ENCODE measurements around the gene TMEM86A. TPM values are rescaled to one million over a fixed set of nuclear protein-coding genes. Genes with fewer than 3 reads are reported as not detected.

TMEM86A gene
- total and polyA plus RNA-seq, 2 of the 4 experiments (the other 2 are of a cell fraction) = 0.31 to 0.36 TPM

DNA sequence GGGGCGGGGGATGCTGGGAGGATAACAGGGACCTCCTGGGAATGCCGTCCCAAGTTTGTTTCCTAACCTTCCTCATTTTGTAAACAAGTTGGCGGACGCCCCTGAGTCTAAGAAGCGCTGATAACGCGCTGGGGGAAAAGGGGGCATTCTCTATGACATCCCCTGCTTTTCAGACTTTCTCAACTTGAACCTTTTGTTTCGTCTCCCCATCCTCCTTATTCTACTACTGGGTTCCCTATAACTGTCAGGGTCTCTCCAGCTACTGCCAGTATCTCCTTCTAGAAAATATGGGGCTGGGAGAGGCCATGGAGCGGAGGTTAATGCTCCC, 654 bp downstream of the TMEM86A start:
- in situ Hi-C loops (cut with MboI; ENCODE audit: low sequenced_read_pairs) = no loop called here
- BruUV-seq (replicated peaks) = no TSS peak

More for the DNA sequence above, 654 bp downstream of the TMEM86A start:
- Histone ChIP-seq H3K9me1 (ENCODE audit: insufficient read depth, low read length) (peaks cover 3% of the 10 kb centered on the region; the same call in 1 of the 2 replicates), H3K9ac (ENCODE audit: low read depth, low read length) (no peak overlapping the region), H2AK9ac (replicated peaks; ENCODE audit: low read depth, low read length, poor library complexity) (no peak overlapping the region), H3K27me3 (ENCODE audit: control insufficient read depth, insufficient read depth, low read length) (peaks cover 9% of the 10 kb centered on the region; the same call in 1 of the 2 replicates), H3K18ac (ENCODE audit: low read depth, low read length) (no peak overlapping the region), H2BK5ac (ENCODE audit: low read depth, low read length, poor library complexity, severe bottlenecking) (no peak overlapping the region), H3K36me3 (ENCODE audit: control insufficient read depth, insufficient read depth, low read length) (no peaks in the 10 kb centered on the region), H3K4me3 (ENCODE audit: insufficient read depth, low read depth, low read length) (peak overlapping the region; percentile 86), H4K5ac (ENCODE audit: low read depth, low read length) (no peak overlapping the region), H3K27ac (ENCODE audit: insufficient read depth, low read length) (no peak overlapping the region), H4K8ac (ENCODE audit: low read depth in 2 of 2, low read length in 2 of 2) (no peak overlapping the region), H2BK15ac (ENCODE audit: low read depth, low read length) (no peak overlapping the region), H3K4me1 (ENCODE audit: control insufficient read depth, insufficient read depth, low read length) (peaks cover 3% of the 10 kb centered on the region), H3K56ac (ENCODE audit: extremely low read depth, insufficient read depth, low read length) (no peak overlapping the region), H3K14ac (replicated peaks; ENCODE audit: low read depth, low read length) (no peak overlapping the region), H3K4ac (ENCODE audit: low read depth, low read length) (no peak overlapping the region), H4K20me1 (ENCODE audit: insufficient read depth, low read length) (no peaks in the 10 kb centered on the region), H3K9me3 (ENCODE audit: control insufficient read depth, insufficient read depth, low read length) (no peaks in the 10 kb centered on the region), H3K23ac (ENCODE audit: low read depth, low read length) (no peak overlapping the region), H3K79me1 (ENCODE audit: low read depth in 1 of 2, low read length in 2 of 2) (no peaks in the 10 kb centered on the region), H2BK120ac (ENCODE audit: low read depth, low read length) (no peak overlapping the region), H2AK5ac (ENCODE audit: low read depth, low read length) (no peak overlapping the region), H3K4me2 (ENCODE audit: low read depth, low read length) (peak overlapping the region; percentile 82), H2BK20ac (ENCODE audit: low read depth, low read length) (no peak overlapping the region), H2AFZ (replicated peaks; ENCODE audit: low read length, poor library complexity) (peak overlapping the region; percentile 96), H4K91ac (ENCODE audit: insufficient read depth, low read depth, low read length) (no peak overlapping the region)
- ChIA-PET POLR2A (ENCODE audit: unreplicated experiment) (no interaction called here), CTCF (no interaction called here)
- WGBS, 2 experiments (ENCODE audit: extremely low coverage in 2 of 2, insufficient read length in 1 of 2) = no CpG with 5 or more reads among the region's 9 CpGs
- dilution Hi-C loops (cut with HindIII; ENCODE audit: low sequenced_read_pairs, unreplicated experiment) = no loop called here
- TF ChIP-seq FOS (IDR thresholded peaks at IDR 0.05; ENCODE audit: low read depth, low read length) = no peak
- TF ChIP-seq RFX5 (IDR thresholded peaks at IDR 0.05; ENCODE audit: low read depth, low read length) = no peak
- TF ChIP-seq RCOR1 (IDR thresholded peaks at IDR 0.05; ENCODE audit: insufficient replicate concordance, low read length) = no peak
- TF ChIP-seq CEBPB (IDR thresholded peaks at IDR 0.05; ENCODE audit: low read depth, low read length) = no peak
- TF ChIP-seq CHD1 (IDR thresholded peaks at IDR 0.05; ENCODE audit: low read depth, low read length) = no peak
- no peak for TF ChIP-seq BHLHE40 (IDR thresholded peaks at IDR 0.05; ENCODE audit: low read depth, low read length)
- no peak for TF ChIP-seq MAZ (IDR thresholded peaks at IDR 0.05; ENCODE audit: borderline replicate concordance, low read depth, low read length)
- TF ChIP-seq, protein P1, sequence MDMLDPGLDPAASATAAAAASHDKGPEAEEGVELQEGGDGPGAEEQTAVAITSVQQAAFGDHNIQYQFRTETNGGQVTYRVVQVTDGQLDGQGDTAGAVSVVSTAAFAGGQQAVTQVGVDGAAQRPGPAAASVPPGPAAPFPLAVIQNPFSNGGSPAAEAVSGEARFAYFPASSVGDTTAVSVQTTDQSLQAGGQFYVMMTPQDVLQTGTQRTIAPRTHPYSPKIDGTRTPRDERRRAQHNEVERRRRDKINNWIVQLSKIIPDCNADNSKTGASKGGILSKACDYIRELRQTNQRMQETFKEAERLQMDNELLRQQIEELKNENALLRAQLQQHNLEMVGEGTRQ (IDR thresholded peaks at IDR 0.05; ENCODE audit: low read depth, low read length) = no peak
- no peak for TF ChIP-seq MXI1 (IDR thresholded peaks at IDR 0.05; ENCODE audit: borderline replicate concordance, low read depth, low read length)
- TF ChIP-seq, protein P2, sequence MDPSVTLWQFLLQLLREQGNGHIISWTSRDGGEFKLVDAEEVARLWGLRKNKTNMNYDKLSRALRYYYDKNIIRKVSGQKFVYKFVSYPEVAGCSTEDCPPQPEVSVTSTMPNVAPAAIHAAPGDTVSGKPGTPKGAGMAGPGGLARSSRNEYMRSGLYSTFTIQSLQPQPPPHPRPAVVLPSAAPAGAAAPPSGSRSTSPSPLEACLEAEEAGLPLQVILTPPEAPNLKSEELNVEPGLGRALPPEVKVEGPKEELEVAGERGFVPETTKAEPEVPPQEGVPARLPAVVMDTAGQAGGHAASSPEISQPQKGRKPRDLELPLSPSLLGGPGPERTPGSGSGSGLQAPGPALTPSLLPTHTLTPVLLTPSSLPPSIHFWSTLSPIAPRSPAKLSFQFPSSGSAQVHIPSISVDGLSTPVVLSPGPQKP (IDR thresholded peaks at IDR 0.05; ENCODE audit: borderline replicate concordance, low read depth, low read length) = no peak
- no peak for TF ChIP-seq MAFK (IDR thresholded peaks at IDR 0.05; ENCODE audit: low read depth, low read length)
- ATAC-seq (ENCODE audit: low read depth) = no peak
- no peak for DNase-seq
- intact Hi-C loops (cut with micrococcal nuclease) = no loop called here

All from IMR-90 (cell line).